Measurements from ENCODE around the gene MYD88. TPM values are rescaled to one million over a fixed set of nuclear protein-coding genes. Genes with fewer than 3 reads are reported as not detected.
A peak's percentile ranks its signal among the peaks of the same experiment; 100 is the strongest.

MYD88 gene
- polyA plus RNA-seq, 3 donors: 286 to 427 (median 398) TPM

DNA sequence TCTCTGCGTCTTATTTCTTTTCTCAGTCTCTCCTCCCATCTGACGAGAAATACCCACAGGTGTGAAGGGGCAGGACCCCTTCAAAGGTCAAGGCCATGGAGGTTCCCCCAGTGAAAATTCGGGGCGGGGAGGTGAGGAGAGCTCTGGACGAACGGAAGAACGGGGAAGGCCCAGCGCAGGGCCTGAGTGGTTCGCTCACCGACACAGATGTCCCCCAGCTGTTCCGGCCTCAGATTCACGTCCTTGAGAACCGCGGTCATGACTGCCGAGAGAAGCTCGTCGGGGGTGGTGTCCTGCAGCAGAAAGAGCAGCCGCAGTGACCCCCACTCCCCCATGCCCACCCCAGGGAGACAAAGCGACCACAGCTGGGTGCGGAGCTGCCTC is 2.1 kb upstream of the MYD88 start:
- H3K4me2 ChIP-seq (replicated peaks; ENCODE audit: extremely low read depth, low read length, poor library complexity, severe bottlenecking): peak overlapping the region; percentile 95
- DNase-seq: peak in 1 of 3 donors; percentile 30
- H3K36me3 ChIP-seq (replicated peaks in 1 of 2; ENCODE audit: control insufficient read depth in 1 of 2, insufficient read depth in 2 of 2, low read length in 2 of 2): peaks cover 46 to 55% of the 10 kb centered on the region in 2 donors
- 0% methylated on average over 18 of the region's 20 CpGs for WGBS (ENCODE audit: insufficient coverage)
- peak overlapping the region; percentile 71 to 99 (median 96) for H3K4me3 ChIP-seq (replicated peaks in 1 of 3; ENCODE audit: low read depth in 2 of 3, low read length in 3 of 3)
- H3K4me3 Mint-ChIP-seq: peak overlapping the region; percentile 95 to 99
- H3K27ac ChIP-seq (ENCODE audit: low read depth in 1 of 2, low read length in 2 of 2): peak overlapping the region; percentile 15 to 97
- no peaks in the 10 kb centered on the region for H3K9me3 ChIP-seq (replicated peaks in 1 of 2; ENCODE audit: control insufficient read depth in 1 of 2, insufficient read depth in 1 of 2, low read length in 2 of 2)
- H4K20me1 ChIP-seq (ENCODE audit: insufficient read depth, low read length): peaks cover 71% of the 10 kb centered on the region
- peaks cover 45 to 55% of the 10 kb centered on the region in 2 donors for H3K4me1 ChIP-seq (ENCODE audit: control insufficient read depth in 1 of 2, insufficient read depth in 2 of 2, low read length in 2 of 2)
- H2AFZ ChIP-seq (ENCODE audit: insufficient read depth, low read depth, low read length, poor library complexity, severe bottlenecking): peak overlapping the region; percentile 80
- H3K36me3 Mint-ChIP-seq: peaks cover 55 to 60% of the 10 kb centered on the region in 2 donors
- intact Hi-C loops (cut with micrococcal nuclease): loop anchor here in 1 of 2 donors (10.0 kb wide), 2 partner anchors 88 to 208 kb away; partner anchors contain the start of gene XYLB
- H3K4me1 Mint-ChIP-seq: peaks cover 73% of the 10 kb centered on the region
- peaks cover 96% of the 10 kb centered on the region for H3K79me2 ChIP-seq (ENCODE audit: insufficient read depth, low read length)
- TF ChIP-seq, protein P1, sequence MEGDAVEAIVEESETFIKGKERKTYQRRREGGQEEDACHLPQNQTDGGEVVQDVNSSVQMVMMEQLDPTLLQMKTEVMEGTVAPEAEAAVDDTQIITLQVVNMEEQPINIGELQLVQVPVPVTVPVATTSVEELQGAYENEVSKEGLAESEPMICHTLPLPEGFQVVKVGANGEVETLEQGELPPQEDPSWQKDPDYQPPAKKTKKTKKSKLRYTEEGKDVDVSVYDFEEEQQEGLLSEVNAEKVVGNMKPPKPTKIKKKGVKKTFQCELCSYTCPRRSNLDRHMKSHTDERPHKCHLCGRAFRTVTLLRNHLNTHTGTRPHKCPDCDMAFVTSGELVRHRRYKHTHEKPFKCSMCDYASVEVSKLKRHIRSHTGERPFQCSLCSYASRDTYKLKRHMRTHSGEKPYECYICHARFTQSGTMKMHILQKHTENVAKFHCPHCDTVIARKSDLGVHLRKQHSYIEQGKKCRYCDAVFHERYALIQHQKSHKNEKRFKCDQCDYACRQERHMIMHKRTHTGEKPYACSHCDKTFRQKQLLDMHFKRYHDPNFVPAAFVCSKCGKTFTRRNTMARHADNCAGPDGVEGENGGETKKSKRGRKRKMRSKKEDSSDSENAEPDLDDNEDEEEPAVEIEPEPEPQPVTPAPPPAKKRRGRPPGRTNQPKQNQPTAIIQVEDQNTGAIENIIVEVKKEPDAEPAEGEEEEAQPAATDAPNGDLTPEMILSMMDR (IDR thresholded peaks at IDR 0.05): no peak
- peak overlapping the region; percentile 96 for H3K9ac ChIP-seq (ENCODE audit: insufficient read depth, low read length, poor library complexity, severe bottlenecking)
- no peaks in the 10 kb centered on the region for H3K27me3 Mint-ChIP-seq (ENCODE audit: low read depth in 3 of 3)
- H3K9me3 Mint-ChIP-seq: peaks cover 0 to 1% (median 0%) of the 10 kb centered on the region in 7 donors
- H3K27me3 ChIP-seq (ENCODE audit: control insufficient read depth in 2 of 2, insufficient read depth in 2 of 2, low read length in 2 of 2): no peaks in the 10 kb centered on the region
- H3K27ac Mint-ChIP-seq: peak overlapping the region; percentile 83 to 99 (median 94)

DNA sequence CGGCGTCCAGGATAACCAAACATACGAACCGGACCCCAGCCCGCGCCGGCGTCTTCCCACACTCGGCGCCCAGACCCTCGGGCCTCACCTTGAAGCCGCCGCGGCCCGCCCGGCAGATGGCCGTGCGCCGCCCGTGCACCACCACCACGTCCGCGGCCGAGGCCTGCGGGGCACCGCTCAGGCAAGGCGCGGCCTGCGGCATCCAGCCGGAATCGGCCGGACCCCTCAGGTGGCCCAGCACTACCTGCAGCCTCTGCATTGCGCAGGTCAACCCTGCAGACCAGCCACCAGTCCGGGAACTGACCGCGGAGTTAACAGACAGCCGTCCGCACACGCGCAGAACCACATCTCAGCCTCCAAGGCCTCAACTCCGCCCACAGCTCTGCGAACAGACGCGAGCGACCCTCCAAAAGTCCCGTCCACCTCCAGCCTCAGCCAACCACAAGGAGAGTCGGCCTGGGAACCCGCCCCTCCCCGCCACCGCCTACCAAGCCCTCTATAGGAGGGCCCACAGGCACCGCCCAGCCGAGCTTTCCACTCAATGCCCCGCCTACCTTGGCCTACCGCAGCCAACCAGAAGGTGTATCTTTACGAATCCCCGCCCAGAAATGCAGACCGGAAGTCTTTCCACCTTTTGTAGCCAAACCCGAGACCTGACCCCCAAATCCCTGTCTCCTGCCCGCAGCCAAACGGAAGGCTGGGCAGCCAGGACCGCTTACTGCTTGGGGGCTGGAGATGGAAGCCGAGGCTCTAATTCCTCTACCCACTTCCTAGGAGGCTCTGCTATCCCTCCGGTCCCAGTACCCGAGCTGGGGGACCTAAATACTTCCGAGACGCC is 1.5 kb upstream of the MYD88 start, which contains the start of gene ACAA1:
Gene ACAA1 (minus strand): TSS at position 351 of the 838 bp plus-strand sequence. CDS start 92 bp downstream, at position 259.
- peak within 1 kb of the TSS; percentile 95 to 99 for H3K4me3 Mint-ChIP-seq
- H3K79me2 ChIP-seq (ENCODE audit: insufficient read depth, low read length): peaks cover 92% of the 10 kb centered on the region
- peak; percentile 98 to 99 (median 98) for DNase-seq
- WGBS (ENCODE audit: insufficient coverage): under 1% methylated on average over 66 of the region's 66 CpGs
- peaks cover 55 to 60% of the 10 kb centered on the region in 2 donors for H3K36me3 Mint-ChIP-seq
- H3K4me2 ChIP-seq (replicated peaks; ENCODE audit: extremely low read depth, low read length, poor library complexity, severe bottlenecking): peak within 1 kb of the TSS; percentile 95
- H2AFZ ChIP-seq (ENCODE audit: insufficient read depth, low read depth, low read length, poor library complexity, severe bottlenecking): peak within 1 kb of the TSS; percentile 80
- H4K20me1 ChIP-seq (ENCODE audit: insufficient read depth, low read length): peaks cover 71% of the 10 kb centered on the region
- no peaks in the 10 kb centered on the region for H3K27me3 Mint-ChIP-seq (ENCODE audit: low read depth in 3 of 3)
- H3K9me3 Mint-ChIP-seq: peaks cover 0 to 1% (median 0%) of the 10 kb centered on the region in 7 donors
- H3K4me3 ChIP-seq (replicated peaks in 1 of 3; ENCODE audit: low read depth in 2 of 3, low read length in 3 of 3): peak within 1 kb of the TSS; percentile 89 to 99 (median 96)
- peak within 1 kb of the TSS; percentile 97 to 100 (median 99) for H3K27ac Mint-ChIP-seq
- H3K9me3 ChIP-seq (replicated peaks in 1 of 2; ENCODE audit: control insufficient read depth in 1 of 2, insufficient read depth in 1 of 2, low read length in 2 of 2): no peaks in the 10 kb centered on the region
- H3K4me1 Mint-ChIP-seq: peaks cover 74% of the 10 kb centered on the region
- H3K36me3 ChIP-seq (replicated peaks in 1 of 2; ENCODE audit: control insufficient read depth in 1 of 2, insufficient read depth in 2 of 2, low read length in 2 of 2): peaks cover 47 to 55% of the 10 kb centered on the region in 2 donors
- H3K9ac ChIP-seq (ENCODE audit: insufficient read depth, low read length, poor library complexity, severe bottlenecking): peak within 1 kb of the TSS; percentile 96
- intact Hi-C loops (cut with micrococcal nuclease): loop anchor here in 1 of 2 donors (1.0 to 10.0 kb wide), 3 partner anchors 28 to 208 kb away; partner anchors contain the start of genes OXSR1 and XYLB
- TF ChIP-seq, protein P1 (IDR thresholded peaks at IDR 0.05): no peak
- H3K4me1 ChIP-seq (ENCODE audit: control insufficient read depth in 1 of 2, insufficient read depth in 2 of 2, low read length in 2 of 2): peaks cover 50 to 61% of the 10 kb centered on the region in 2 donors
- H3K27ac ChIP-seq (ENCODE audit: low read depth in 1 of 2, low read length in 2 of 2): peak within 1 kb of the TSS; percentile 95 to 97
- no peaks in the 10 kb centered on the region for H3K27me3 ChIP-seq (ENCODE audit: control insufficient read depth in 2 of 2, insufficient read depth in 2 of 2, low read length in 2 of 2)

Measured in CD14-positive monocyte (primary cell).